GM06990 (cell line): ENCODE results near the gene LAMA5.

Experiments
- DNase-seq: peaks from one replicate; pipeline ENCODE4 v3.0.0-alpha.2; 2011; ENCODE audit not compliant: insufficient read length; ENCODE audit errors: extremely low read depth
- H3K27me3 ChIP-seq: replicated peaks from 2 replicates; pipeline ENCODE4 v1.6.0; 2011; ENCODE audit warnings: low read length; ENCODE audit not compliant: control insufficient read depth, insufficient read depth
- H3K36me3 ChIP-seq: 2 replicates; pipeline ENCODE4 v1.5.1; 2011; ENCODE audit warnings: low read length; ENCODE audit not compliant: control insufficient read depth, insufficient read depth
- H3K4me3 ChIP-seq: replicated peaks from 2 replicates; pipeline ENCODE4 v1.5.1; 2011; ENCODE audit warnings: low read depth, mild to moderate bottlenecking, control low read depth, low read length
- TF ChIP-seq, protein P1 (sequence below): IDR thresholded peaks from 2 replicates; pipeline ENCODE4 v1.5.1; 2011; ENCODE audit warnings: low read length, control low read depth, mild to moderate bottlenecking, inconsistent platforms; ENCODE audit not compliant: insufficient read depth, poor library complexity, severe bottlenecking

LAMA5 gene

DNA sequence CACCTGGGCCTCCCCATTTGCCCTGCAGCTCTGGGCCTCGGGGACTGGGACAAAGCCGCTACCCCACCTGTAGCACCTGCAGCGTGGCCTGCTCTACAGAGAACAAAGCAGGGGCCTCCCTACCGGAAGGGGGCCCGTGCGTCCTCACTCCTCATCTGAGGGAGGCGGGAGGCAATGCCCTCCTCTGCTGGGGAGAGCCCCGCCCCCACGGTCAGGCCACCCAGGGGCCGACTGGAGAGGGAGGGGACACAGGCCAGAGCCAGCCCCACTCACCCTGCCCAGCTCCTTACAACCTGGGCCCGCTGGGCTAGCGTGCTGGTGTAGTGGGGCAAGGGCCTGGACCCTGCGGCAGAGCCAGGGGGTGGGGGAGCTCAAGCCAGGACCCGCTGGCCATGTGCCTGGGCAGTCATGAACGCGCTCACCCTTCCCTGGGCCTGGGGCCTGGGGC lies 8.0 kb downstream of the LAMA5 start:
- H3K36me3 ChIP-seq: no peaks in the 10 kb centered on the region
- H3K4me3 ChIP-seq: no peak overlapping the region
- DNase-seq: no peak
- no peaks in the 10 kb centered on the region for H3K27me3 ChIP-seq
- TF ChIP-seq, protein P1, sequence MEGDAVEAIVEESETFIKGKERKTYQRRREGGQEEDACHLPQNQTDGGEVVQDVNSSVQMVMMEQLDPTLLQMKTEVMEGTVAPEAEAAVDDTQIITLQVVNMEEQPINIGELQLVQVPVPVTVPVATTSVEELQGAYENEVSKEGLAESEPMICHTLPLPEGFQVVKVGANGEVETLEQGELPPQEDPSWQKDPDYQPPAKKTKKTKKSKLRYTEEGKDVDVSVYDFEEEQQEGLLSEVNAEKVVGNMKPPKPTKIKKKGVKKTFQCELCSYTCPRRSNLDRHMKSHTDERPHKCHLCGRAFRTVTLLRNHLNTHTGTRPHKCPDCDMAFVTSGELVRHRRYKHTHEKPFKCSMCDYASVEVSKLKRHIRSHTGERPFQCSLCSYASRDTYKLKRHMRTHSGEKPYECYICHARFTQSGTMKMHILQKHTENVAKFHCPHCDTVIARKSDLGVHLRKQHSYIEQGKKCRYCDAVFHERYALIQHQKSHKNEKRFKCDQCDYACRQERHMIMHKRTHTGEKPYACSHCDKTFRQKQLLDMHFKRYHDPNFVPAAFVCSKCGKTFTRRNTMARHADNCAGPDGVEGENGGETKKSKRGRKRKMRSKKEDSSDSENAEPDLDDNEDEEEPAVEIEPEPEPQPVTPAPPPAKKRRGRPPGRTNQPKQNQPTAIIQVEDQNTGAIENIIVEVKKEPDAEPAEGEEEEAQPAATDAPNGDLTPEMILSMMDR: no peak

DNA sequence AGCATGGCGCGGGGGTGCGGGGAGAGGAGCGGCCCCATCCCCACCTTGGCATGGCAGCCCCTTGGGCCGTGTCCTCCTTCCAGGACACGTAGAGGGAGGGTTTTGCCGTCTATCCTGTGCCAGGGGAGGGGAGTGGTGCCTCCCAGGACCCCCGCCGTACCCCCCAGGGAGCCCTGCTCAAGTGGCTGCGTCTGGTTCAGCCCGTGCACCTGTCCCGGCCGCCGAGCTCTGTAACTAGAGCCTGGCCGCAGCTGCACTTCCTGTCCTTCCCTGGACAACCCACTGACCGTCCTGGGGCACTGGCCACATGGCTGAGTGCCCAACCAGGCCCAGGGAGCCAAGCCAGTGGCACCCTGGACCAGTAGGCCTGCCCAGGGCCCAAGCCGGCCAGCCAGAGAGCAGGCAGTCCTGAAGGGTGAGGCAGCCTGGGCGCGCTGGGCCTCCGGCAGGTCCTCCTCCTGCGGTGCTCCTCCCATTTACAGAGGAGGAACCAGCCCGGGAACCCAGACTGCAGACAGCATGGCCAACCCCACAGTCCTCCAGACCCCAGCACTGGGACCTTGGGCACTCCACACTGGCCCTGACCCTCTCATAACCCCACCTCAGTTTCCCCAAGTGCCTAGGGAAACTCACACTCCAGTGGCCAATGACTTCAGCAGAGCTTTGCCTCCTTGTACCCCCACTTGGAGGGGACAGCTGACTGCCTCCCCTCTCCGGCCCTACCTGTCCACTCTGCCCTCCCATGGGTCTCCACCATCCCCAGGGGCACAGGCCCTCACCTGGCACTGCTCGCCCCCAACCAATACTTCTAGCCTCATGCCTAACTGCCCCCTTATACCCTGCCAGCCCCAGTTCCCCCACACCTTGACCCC lies 8.7 kb downstream of the LAMA5 start:
- no peaks in the 10 kb centered on the region for H3K27me3 ChIP-seq
- H3K36me3 ChIP-seq: no peaks in the 10 kb centered on the region
- no peak overlapping the region for H3K4me3 ChIP-seq
- TF ChIP-seq, protein P1: no peak
- no peak for DNase-seq

DNA sequence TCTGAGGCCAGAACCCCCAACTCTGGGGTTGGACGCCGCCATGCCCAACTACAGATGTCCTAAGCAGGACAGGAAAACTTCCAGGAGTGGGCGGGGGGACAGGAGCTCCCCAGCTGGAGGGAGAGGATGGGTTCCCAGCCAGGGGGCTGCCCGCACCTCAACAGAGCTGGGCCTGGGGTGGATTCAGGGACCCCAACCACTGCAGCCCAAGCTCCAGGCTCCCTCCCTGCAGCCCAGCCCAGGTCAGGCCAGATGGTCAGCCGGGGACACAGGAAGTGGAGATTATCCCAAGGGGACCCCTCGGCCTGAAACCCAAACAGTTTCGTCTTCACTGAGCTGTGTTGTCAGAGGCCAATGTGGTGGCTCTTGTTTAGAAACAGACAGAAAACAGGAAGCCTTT lies 9.4 kb downstream of the LAMA5 start:
- Histone ChIP-seq H3K4me3 (no peak overlapping the region), H3K36me3 (no peaks in the 10 kb centered on the region), H3K27me3 (no peaks in the 10 kb centered on the region)
- TF ChIP-seq, protein P1: no peak
- no peak for DNase-seq

DNA sequence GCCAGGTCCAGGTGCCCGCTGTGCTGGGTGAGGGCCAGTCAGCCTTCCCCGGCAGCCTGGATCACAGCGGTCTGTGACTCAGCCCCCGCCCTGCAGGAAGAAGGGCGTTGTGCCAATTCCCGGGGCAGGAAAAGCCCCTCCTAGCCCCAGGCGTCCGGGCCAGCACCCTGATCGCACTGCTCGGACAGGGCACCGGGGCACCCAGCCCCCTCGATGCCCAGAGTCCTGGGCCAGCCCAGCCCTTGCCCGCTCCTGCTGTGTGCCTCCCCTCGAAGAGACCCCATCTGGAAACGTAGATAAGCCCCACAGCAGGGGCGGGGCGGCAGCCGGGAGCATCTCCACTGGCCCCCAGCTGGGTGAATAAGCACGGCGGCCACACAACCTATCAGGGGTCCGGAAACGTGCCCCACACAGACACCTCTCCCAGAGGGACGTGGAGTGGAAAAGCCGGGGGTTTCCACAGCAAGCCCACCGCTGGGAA lies 9.9 kb downstream of the LAMA5 start:
- Histone ChIP-seq H3K36me3 (no peaks in the 10 kb centered on the region), H3K27me3 (no peaks in the 10 kb centered on the region), H3K4me3 (no peak overlapping the region)
- no peak for DNase-seq
- TF ChIP-seq, protein P1: no peak

DNA sequence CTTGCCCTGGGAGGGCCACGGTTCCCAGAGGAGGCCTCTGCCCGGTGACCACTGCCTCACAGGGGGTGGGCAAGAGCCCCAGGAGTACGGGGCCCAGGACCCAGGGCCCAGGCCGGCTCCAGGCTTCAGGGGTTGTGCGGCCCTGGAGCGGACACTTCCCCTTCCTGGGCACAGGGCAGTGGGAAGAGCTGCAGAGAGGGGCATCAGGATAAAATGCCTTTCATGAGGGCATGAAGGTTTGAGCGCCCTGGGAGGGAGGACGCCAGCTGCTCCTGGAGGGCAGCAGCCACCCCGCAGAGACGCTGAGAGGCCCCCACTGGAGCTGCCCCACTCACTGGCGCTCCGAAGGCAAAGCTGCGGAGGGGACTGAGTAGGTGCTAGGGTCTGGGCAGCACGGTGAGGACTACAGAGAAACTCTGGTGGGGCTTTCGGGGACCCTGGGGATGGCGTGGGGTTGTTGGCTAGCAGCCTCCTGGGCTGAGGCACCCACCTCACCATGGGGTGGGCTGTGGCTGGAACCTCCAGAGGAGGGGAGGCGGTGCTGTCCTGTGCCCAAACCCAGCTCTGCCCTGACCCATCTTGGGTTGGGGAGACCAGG lies 10.4 kb downstream of the LAMA5 start:
- no peaks in the 10 kb centered on the region for H3K27me3 ChIP-seq
- no peaks in the 10 kb centered on the region for H3K36me3 ChIP-seq
- TF ChIP-seq, protein P1: no peak
- DNase-seq: no peak
- no peak overlapping the region for H3K4me3 ChIP-seq
